ENCODE results near the gene TMCC2. TPM values are rescaled to one million over a fixed set of nuclear protein-coding genes. Genes with fewer than 3 reads are reported as not detected.

The TMCC2 gene
- total and polyA plus RNA-seq, 2 of the 4 experiments (the other 2 are of a cell fraction) = 2.0 to 4.2 TPM

GRCh38 chr1:205318231-205318991, 90.7 kb downstream of the TMCC2 start:
- WGBS, 2 experiments (ENCODE audit: extremely low coverage in 2 of 2, insufficient read length in 1 of 2) = 60% methylated on average over 1 of the region's 6 CpGs; no CpG with 5 or more reads in 1 of the 2 experiments
- Histone ChIP-seq H3K27me3 (ENCODE audit: control insufficient read depth, insufficient read depth, low read length) (no peaks in the 10 kb centered on the region), H3K4ac (ENCODE audit: low read depth, low read length) (peak overlapping the region; percentile 71), H3K14ac (replicated peaks; ENCODE audit: low read depth, low read length) (peak overlapping the region; percentile 84), H3K27ac (ENCODE audit: insufficient read depth, low read length) (peak overlapping the region; percentile 88), H2AK9ac (replicated peaks; ENCODE audit: low read depth, low read length, poor library complexity) (peak overlapping the region; percentile 47), H3K23ac (ENCODE audit: low read depth, low read length) (peak overlapping the region; percentile 72), H4K8ac (ENCODE audit: low read depth in 2 of 2, low read length in 2 of 2) (peak overlapping the region in 1 of 2 experiments; percentile 47; a peak in 1 of 4 replicates), H3K9me1 (ENCODE audit: insufficient read depth, low read length) (peaks cover 38% of the 10 kb centered on the region), H3K18ac (ENCODE audit: low read depth, low read length) (peak overlapping the region; percentile 22), H2BK5ac (ENCODE audit: low read depth, low read length, poor library complexity, severe bottlenecking) (peak overlapping the region; percentile 73), H2BK20ac (ENCODE audit: low read depth, low read length) (peak overlapping the region; percentile 61), H2BK120ac (ENCODE audit: low read depth, low read length) (peak overlapping the region; percentile 26; the same call in 1 of the 2 replicates), H4K91ac (ENCODE audit: insufficient read depth, low read depth, low read length) (peak overlapping the region; percentile 20; the same call in 1 of the 2 replicates), H2AFZ (replicated peaks; ENCODE audit: low read length, poor library complexity) (no peak overlapping the region), H3K9me3 (ENCODE audit: control insufficient read depth, insufficient read depth, low read length) (no peaks in the 10 kb centered on the region), H3K4me2 (ENCODE audit: low read depth, low read length) (peak overlapping the region; percentile 86), H3K9ac (ENCODE audit: low read depth, low read length) (0 out of 2 replicates have a peak overlapping the region, but pooled peaks have one; percentile 81), H3K56ac (ENCODE audit: extremely low read depth, insufficient read depth, low read length) (no peak overlapping the region), H3K36me3 (ENCODE audit: control insufficient read depth, insufficient read depth, low read length) (no peaks in the 10 kb centered on the region; the same call in 1 of the 2 replicates), H2AK5ac (ENCODE audit: low read depth, low read length) (peak overlapping the region; percentile 76; the same call in 1 of the 2 replicates), H4K5ac (ENCODE audit: low read depth, low read length) (peak overlapping the region; percentile 30; the same call in 1 of the 2 replicates), H2BK15ac (ENCODE audit: low read depth, low read length) (peak overlapping the region; percentile 17; the same call in 1 of the 3 replicates), H3K4me3 (ENCODE audit: insufficient read depth, low read depth, low read length) (peak overlapping the region; percentile 52; the same call in 1 of the 2 replicates), H3K79me1 (ENCODE audit: low read depth in 1 of 2, low read length in 2 of 2) (peaks cover 5 to 71% of the 10 kb centered on the region in 2 experiments; a peak in 3 of 4 replicates), H3K4me1 (ENCODE audit: control insufficient read depth, insufficient read depth, low read length) (peaks cover 46% of the 10 kb centered on the region), H4K20me1 (ENCODE audit: insufficient read depth, low read length) (peaks cover 66% of the 10 kb centered on the region)
- POLR2A ChIA-PET (ENCODE audit: unreplicated experiment) = no interaction called here
- intact Hi-C loops (cut with micrococcal nuclease) = no loop called here
- dilution Hi-C loops (cut with HindIII; ENCODE audit: low sequenced_read_pairs, unreplicated experiment) = no loop called here
- no TSS peak for BruUV-seq (replicated peaks)
- CTCF ChIA-PET = interaction anchor here (1.1 to 5.0 kb wide), 3 partner anchors 34 to 70 kb away, joined by 3 to 30 read pairs (median 4); no protein-coding TSS in a partner anchor
- DNase-seq = no peak
- ATAC-seq (ENCODE audit: low read depth) = no peak
- in situ Hi-C loops (cut with MboI; ENCODE audit: low sequenced_read_pairs) = no loop called here
- no peak for TF ChIP-seq RCOR1 (IDR thresholded peaks at IDR 0.05; ENCODE audit: insufficient replicate concordance, low read length)
- TF ChIP-seq ELK1 (IDR thresholded peaks at IDR 0.05; ENCODE audit: borderline replicate concordance, low read depth, low read length) = no peak
- TF ChIP-seq FOS (IDR thresholded peaks at IDR 0.05; ENCODE audit: low read depth, low read length) = no peak
- TF ChIP-seq RAD21 (IDR thresholded peaks at IDR 0.05; ENCODE audit: low read length) = no peak
- no peak for TF ChIP-seq CEBPB (IDR thresholded peaks at IDR 0.05; ENCODE audit: low read depth, low read length)
- no peak for TF ChIP-seq MXI1 (IDR thresholded peaks at IDR 0.05; ENCODE audit: borderline replicate concordance, low read depth, low read length)
- no peak for TF ChIP-seq SMC3 (IDR thresholded peaks at IDR 0.05; ENCODE audit: low read depth, low read length)
- no peak for TF ChIP-seq USF2 (IDR thresholded peaks at IDR 0.05; ENCODE audit: low read depth, low read length)
- TF ChIP-seq BHLHE40 (IDR thresholded peaks at IDR 0.05; ENCODE audit: low read depth, low read length) = no peak
- TF ChIP-seq CHD1 (IDR thresholded peaks at IDR 0.05; ENCODE audit: low read depth, low read length) = no peak
- no peak for TF ChIP-seq MAFK (IDR thresholded peaks at IDR 0.05; ENCODE audit: low read depth, low read length)
- TF ChIP-seq RFX5 (IDR thresholded peaks at IDR 0.05; ENCODE audit: low read depth, low read length) = no peak
- no peak for TF ChIP-seq CTCF (conservative IDR thresholded peaks at IDR 0.05; ENCODE audit: low read depth, low read length)
